ENCODE measurements around the gene CDC20.

DNA sequence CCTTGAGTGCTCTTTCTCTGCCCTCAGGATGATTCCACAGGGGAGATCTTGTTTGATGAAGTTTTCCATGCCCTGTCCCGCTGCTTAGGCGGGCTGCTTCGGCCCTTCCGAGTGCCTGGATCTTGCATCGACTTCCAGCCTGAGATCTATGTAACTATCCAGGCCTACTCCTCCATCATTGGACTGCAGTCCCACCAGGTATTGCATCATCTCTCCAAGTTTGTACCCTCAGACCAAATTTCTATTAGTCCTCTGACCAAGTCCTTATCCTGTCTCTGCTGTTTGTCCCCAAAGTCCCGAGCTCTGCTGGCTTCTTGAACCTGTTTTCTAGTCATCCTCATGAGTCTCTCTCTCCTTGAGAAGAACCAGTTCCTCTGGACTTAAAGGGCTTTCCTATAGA lies 45.6 kb downstream of the CDC20 start:
- TF ChIP-seq SMC3 (IDR thresholded peaks at IDR 0.05; ENCODE audit: low read depth, low read length): no peak
- no peak for TF ChIP-seq YY1 (IDR thresholded peaks at IDR 0.05; ENCODE audit: low read depth)
- no peak for TF ChIP-seq CHD2 (IDR thresholded peaks at IDR 0.05; ENCODE audit: low read length, partially characterized antibody)
- TF ChIP-seq, protein P1, sequence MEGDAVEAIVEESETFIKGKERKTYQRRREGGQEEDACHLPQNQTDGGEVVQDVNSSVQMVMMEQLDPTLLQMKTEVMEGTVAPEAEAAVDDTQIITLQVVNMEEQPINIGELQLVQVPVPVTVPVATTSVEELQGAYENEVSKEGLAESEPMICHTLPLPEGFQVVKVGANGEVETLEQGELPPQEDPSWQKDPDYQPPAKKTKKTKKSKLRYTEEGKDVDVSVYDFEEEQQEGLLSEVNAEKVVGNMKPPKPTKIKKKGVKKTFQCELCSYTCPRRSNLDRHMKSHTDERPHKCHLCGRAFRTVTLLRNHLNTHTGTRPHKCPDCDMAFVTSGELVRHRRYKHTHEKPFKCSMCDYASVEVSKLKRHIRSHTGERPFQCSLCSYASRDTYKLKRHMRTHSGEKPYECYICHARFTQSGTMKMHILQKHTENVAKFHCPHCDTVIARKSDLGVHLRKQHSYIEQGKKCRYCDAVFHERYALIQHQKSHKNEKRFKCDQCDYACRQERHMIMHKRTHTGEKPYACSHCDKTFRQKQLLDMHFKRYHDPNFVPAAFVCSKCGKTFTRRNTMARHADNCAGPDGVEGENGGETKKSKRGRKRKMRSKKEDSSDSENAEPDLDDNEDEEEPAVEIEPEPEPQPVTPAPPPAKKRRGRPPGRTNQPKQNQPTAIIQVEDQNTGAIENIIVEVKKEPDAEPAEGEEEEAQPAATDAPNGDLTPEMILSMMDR (IDR thresholded peaks at IDR 0.05): no peak
- no peak for TF ChIP-seq RFX5 (IDR thresholded peaks at IDR 0.05; ENCODE audit: low read length)
- no peak for TF ChIP-seq POLR2AphosphoS5 (IDR thresholded peaks at IDR 0.05; ENCODE audit: low read depth, low read length)
- TF ChIP-seq FOSL2 (IDR thresholded peaks at IDR 0.05; ENCODE audit: borderline replicate concordance, low read depth): no peak
- no peak for TF ChIP-seq GABPA (IDR thresholded peaks at IDR 0.05; ENCODE audit: low read depth)
- TF ChIP-seq RAD21 (IDR thresholded peaks at IDR 0.05; ENCODE audit: low read length): no peak
